Measurements from ENCODE around the gene INHBC. TPM values are rescaled to one million over a fixed set of nuclear protein-coding genes. Genes with fewer than 3 reads are reported as not detected.

The INHBC gene
- total RNA-seq, 1 donor from 2014 or later = not detected

DNA sequence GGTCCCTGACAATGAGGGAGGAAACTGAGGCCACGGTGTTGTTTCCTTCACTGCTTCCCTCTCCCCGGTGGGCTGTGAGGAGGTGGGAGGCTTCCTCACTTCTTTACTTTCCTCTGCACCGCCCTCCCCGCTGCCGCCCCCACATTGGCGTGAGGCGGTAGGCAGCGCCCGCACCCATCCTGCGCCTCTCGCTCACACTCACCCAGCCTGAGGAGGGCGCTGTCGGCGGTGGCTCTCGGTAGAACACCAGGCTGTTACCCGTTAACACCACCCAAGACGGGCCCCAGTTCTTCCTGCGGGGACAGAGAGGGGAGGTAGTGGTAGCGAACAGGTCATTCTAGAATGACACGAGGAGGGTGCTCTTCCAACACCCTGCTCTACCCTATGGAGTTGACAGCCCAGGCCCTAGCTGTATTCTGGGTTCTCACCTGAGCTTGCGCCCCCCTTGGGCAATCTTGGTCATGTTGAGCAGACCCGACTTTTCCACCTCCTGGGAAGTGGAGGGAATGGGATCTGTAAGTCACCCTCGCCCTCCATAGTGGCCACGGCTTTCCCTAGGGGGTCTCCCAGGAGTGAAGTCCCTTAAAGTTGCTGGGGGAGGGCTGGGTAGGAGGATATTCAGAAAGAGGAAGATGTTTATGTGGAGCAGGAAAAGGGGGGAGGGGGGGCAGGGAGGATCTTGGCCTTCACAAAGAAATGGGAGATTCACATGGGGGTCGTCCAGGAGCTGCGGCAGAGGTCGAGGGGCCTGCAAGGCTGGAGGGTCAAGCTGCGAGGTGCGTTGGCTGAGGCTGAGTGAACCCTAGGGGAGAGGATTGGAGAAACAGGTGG is 41.8 kb downstream of the INHBC start:
- peaks cover 42% of the 10 kb centered on the region for H3K27me3 ChIP-seq (ENCODE audit: control insufficient read depth, insufficient read depth, low read length)
- FAIRE-seq = no peak

GRCh38 chr12:57476993-57477709 is 42.6 kb downstream of the INHBC start:
- no peak for DNase-seq (ENCODE audit: low read depth)
- peaks cover 43% of the 10 kb centered on the region for H3K27me3 ChIP-seq (ENCODE audit: control insufficient read depth, insufficient read depth, low read length)
- TF ChIP-seq, protein P1, sequence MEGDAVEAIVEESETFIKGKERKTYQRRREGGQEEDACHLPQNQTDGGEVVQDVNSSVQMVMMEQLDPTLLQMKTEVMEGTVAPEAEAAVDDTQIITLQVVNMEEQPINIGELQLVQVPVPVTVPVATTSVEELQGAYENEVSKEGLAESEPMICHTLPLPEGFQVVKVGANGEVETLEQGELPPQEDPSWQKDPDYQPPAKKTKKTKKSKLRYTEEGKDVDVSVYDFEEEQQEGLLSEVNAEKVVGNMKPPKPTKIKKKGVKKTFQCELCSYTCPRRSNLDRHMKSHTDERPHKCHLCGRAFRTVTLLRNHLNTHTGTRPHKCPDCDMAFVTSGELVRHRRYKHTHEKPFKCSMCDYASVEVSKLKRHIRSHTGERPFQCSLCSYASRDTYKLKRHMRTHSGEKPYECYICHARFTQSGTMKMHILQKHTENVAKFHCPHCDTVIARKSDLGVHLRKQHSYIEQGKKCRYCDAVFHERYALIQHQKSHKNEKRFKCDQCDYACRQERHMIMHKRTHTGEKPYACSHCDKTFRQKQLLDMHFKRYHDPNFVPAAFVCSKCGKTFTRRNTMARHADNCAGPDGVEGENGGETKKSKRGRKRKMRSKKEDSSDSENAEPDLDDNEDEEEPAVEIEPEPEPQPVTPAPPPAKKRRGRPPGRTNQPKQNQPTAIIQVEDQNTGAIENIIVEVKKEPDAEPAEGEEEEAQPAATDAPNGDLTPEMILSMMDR (IDR thresholded peaks at IDR 0.05; ENCODE audit: insufficient read depth, low read length, severe bottlenecking) = no peak
- no peak for FAIRE-seq
- no peaks in the 10 kb centered on the region for H3K36me3 ChIP-seq (ENCODE audit: control insufficient read depth, insufficient read depth, low read length)
- H3K4me3 ChIP-seq (ENCODE audit: low read depth, low read length) = no peak overlapping the region

More for the DNA sequence above, 41.8 kb downstream of the INHBC start:
- peak overlapping the region; percentile 16 for H3K4me3 ChIP-seq (ENCODE audit: low read depth, low read length)
- H3K36me3 ChIP-seq (ENCODE audit: control insufficient read depth, insufficient read depth, low read length) = no peaks in the 10 kb centered on the region
- no peak for DNase-seq (ENCODE audit: low read depth)
- TF ChIP-seq, protein P1 (IDR thresholded peaks at IDR 0.05; ENCODE audit: insufficient read depth, low read length, severe bottlenecking) = peak; percentile 21

DNA sequence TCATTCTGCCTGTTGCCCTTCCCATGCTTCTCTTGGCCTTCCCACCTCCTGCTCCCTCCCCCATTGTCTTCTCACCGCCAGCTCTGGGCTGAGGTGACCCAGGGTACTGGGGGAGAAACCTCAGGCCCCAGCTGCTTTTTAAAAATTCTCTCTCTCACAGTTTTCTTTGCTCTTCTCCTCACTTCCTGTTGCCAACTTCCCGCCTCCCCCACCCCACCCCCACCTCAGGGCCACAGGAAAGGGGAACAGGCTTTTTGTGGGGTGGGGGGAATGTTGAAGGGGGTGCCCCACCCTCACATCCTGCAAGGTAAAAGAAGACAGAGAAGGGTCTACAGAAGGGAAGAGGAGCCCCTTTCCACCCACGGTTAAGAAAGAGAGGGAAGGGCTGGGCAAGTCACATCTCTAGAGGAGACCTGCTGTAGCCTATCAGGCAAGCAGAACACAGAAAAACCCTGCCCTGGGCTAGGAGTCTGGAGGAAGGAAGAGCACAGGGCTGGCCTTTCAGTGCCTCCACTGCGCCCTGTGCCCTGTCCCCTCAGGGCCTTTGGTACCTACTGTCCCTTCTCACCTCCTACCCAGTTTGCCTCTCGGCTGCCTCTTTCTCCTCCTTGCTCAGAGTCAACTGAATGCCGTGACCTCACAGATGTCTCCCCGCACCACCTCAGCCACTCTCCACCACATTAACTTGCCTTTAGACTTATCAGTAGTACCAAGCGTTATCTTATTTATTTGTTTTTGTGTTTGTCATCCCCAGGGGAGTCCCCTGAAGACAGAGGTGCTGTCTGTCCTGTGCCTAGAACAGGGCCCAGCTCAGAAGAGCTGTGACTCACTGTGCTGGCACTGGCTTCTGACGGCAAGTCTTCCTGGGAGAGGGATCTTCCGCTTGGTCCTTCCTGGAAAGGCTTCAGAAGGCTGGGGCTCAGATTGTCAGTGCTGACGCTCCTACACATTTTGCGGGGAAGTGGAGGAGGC is 43.4 kb downstream of the INHBC start:
- TF ChIP-seq, protein P1 (IDR thresholded peaks at IDR 0.05; ENCODE audit: insufficient read depth, low read length, severe bottlenecking) = no peak
- DNase-seq (ENCODE audit: low read depth) = peak; percentile 48
- Histone ChIP-seq H3K27me3 (ENCODE audit: control insufficient read depth, insufficient read depth, low read length) (peaks cover 37% of the 10 kb centered on the region), H3K36me3 (ENCODE audit: control insufficient read depth, insufficient read depth, low read length) (no peaks in the 10 kb centered on the region), H3K4me3 (ENCODE audit: low read depth, low read length) (no peak overlapping the region)
- FAIRE-seq = no peak

- no peaks in the 10 kb centered on the region for H3K36me3 ChIP-seq (ENCODE audit: control insufficient read depth, insufficient read depth, low read length)
- FAIRE-seq (no peak), DNase-seq (ENCODE audit: low read depth) (no peak)
- no peak overlapping the region for H3K4me3 ChIP-seq (ENCODE audit: low read depth, low read length)
- peaks cover 32% of the 10 kb centered on the region for H3K27me3 ChIP-seq (ENCODE audit: control insufficient read depth, insufficient read depth, low read length)
- TF ChIP-seq, protein P1 (IDR thresholded peaks at IDR 0.05; ENCODE audit: insufficient read depth, low read length, severe bottlenecking) = no peak
Observed at GRCh38 chr12:57479043-57479375, 44.4 kb downstream of the INHBC start.

- FAIRE-seq (no peak), DNase-seq (ENCODE audit: low read depth) (no peak)
- Histone ChIP-seq H3K4me3 (ENCODE audit: low read depth, low read length) (no peak within 1 kb of the TSS), H3K36me3 (ENCODE audit: control insufficient read depth, insufficient read depth, low read length) (no peaks in the 10 kb centered on the region), H3K27me3 (ENCODE audit: control insufficient read depth, insufficient read depth, low read length) (peaks cover 27% of the 10 kb centered on the region)
- TF ChIP-seq, protein P1 (IDR thresholded peaks at IDR 0.05; ENCODE audit: insufficient read depth, low read length, severe bottlenecking) = no peak
Observed at GRCh38 chr12:57479376-57480115, 45.0 kb downstream of the INHBC start, which contains the start of gene ARHGAP9. TSS of gene ARHGAP9 (minus strand) at chr12:57479866. CDS start at chr12:57479406, 460 bp downstream.

Data from bronchial epithelial cell (primary cell).